Hematopoietic multipotent progenitor cell (in vitro differentiated cells): Measurements from ENCODE around the gene DBP. TPM values are rescaled to one million over a fixed set of nuclear protein-coding genes. Genes with fewer than 3 reads are reported as not detected.

Experiments
- DNase-seq, 3 donors: peaks; one replicate each; pipeline ENCODE4 v3.0.0-alpha.2; 2011 to 2015; ENCODE audit warnings: low read depth in 2 of 3, low spot score in 2 of 3
- total RNA-seq: library from RNA; depleted of rRNA; stranded (reverse); fragments of >200 nt; gene quantifications from one replicate; pipeline ENCODE4 v1.2.3, GENCODE V29; 2012

DBP gene
- total RNA-seq, 1 donor = 9.4 TPM

DNA sequence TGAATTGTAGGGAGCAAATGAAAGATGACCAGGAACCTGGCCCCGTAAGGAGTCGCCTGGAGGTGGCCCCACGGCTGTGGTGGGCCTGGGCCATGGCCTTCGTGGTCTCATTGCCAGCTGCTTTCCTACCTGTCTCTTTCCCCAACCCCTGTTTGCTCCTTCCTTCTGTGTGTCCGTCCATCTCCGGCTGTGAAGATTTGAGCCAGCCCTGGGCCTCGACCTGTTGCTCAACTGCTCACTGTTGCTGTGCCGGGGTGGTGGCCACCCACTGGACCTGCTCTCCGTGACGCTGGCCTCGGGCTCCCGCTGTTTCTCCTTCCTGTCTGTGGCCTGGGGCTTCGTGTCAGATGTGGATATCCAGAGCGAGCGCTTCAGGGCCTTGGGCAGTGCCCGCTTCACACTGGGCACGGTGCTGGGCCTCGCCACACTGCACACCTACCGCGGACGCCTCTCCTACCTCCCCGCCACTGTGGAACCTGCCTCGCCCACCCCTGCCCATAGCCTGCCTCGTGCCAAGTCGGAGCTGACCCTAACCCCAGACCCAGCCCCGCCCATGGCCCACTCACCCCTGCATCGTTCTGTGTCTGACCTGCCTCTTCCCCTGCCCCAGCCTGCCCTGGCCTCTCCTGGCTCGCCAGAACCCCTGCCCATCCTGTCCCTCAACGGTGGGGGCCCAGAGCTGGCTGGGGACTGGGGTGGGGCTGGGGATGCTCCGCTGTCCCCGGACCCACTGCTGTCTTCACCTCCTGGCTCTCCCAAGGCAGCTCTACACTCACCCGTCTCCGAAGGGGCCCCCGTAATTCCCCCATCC, 8.5 kb downstream of the DBP start:
- DNase-seq = no peak

GRCh38 chr19:48627865-48628314, 9.3 kb downstream of the DBP start:
- no peak for DNase-seq

DNA sequence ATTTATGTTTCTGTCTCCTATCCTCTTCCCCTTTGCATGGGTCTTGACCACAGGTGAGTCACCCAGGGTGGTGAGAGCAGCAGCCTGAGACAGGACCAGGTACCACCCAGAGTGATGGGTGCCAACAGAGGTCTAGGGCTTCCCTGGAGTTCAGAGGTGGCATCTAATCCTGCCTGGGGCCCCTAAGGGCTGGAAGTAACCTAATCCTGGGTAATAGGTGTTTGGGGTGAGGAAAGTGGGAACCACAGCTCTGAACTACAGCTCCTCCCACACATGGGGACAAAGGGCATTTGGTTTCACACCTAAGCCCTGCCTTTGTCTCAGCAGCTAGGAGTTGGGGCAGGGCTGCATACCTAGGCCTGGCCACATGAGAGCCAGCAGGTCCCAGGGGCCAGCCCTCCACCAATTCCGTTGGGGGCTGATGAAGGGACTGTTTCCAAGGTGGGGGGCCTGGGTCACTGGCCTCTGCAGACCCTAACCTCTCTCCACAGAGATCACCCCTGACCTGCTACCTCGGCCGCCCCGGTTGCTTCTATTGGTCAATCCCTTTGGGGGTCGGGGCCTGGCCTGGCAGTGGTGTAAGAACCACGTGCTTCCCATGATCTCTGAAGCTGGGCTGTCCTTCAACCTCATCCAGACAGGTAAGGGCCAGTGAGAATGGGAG, 9.8 kb downstream of the DBP start:
- DNase-seq = no peak

- DNase-seq = no peak
These were observed 11.3 kb downstream of the DBP start for GRCh38 chr19:48625891-48626327.

DNA sequence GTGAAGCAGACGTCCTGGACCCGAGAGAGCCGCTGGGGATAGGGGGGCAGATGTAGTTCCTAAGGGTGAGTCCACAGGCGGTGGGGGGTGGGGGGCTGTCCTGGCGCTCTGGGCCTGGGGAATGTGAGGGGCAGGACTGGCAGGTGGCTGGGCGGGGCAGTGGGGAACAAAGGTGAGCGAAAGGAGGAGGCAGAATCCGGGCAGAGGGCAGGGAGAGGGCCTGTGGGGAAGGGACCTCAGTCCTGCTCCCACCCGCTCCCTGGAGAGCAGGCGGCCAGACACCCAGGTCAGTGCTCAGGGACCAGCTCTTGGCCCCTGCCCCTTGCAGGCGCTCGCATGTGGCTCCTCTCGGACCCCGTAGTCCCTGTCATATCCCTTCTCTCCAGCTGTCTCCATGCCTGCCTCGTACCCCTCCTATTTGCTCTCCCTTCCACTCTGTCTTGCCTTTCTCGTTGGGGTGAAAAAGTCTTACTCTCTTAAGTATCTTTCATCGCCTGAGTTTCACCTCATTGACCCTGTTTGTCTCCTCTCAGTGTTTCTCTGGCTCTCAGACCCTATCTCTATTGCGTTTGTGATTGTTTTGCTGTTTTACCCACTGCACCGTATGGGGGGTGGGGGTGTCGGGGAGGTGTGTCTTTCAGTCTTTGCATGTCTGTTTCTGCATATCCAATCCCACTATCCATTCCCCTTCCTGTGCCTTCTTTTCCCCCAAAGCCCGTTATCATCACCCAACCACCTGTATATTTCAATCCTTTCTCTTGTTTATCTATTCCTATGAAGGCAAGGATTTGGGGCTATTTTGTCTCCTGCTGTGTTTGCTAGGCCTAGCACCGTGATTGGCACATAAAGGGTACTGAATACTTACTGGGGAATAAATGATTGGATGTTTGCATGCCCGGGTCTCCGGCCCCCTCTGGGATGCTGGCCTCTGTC, 12.1 kb downstream of the DBP start:
- DNase-seq = no peak

DNA sequence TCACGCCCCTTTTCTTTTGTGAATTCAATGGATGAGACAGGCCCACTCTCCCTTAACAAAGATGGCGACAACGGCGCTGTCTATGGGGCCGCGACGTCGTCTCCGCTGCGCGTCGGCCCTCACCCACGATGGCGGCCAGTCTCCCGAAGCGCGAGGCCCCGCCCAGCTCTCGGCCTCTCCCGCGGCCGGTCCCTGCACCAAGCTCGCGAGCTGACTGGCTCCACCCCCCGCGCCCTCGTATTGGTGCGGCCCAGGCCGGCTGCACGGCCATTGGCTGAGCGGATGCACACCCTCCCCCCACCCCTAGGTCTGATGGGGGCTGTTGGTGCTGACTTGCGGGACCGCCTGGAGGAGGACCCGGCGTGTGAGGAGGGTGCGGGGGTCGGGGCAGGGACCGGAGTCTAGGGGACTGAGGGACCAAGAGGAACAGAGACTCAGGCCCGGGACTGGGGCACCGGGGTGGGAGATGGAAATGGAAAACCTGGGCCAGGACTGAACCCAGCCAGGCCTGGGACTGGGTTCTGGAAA, 13.0 kb downstream of the DBP start:
- peak; percentile 82 to 98 (median 98) for DNase-seq

DNA sequence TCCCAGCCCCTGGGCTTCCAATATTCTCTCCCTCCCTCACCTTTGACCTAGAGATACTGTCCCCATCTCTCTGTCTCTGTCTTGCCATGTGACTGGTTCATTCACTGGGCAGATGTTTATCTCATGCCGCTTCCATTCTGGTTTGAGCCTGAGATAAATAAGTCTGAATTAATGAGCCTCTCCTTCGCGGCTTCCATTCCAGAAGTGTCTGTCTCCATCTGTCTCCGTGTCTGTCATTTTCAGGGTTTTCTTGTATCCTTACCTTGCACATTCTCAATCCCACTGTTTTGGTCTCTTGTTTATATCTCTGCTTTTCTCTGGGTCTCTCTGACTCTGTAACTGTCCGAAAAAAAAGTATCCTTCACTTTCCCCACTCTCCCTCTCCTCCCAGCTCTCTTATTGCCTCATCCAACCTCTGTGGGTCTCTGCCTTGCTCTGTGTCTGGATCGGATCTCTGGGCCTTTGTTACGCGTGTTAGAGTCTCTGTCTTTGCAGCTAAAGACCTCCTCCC, 13.6 kb downstream of the DBP start:
- no peak for DNase-seq

- no peak for DNase-seq
These were observed 17.2 kb downstream of the DBP start for GRCh38 chr19:48619692-48620585.

DNA sequence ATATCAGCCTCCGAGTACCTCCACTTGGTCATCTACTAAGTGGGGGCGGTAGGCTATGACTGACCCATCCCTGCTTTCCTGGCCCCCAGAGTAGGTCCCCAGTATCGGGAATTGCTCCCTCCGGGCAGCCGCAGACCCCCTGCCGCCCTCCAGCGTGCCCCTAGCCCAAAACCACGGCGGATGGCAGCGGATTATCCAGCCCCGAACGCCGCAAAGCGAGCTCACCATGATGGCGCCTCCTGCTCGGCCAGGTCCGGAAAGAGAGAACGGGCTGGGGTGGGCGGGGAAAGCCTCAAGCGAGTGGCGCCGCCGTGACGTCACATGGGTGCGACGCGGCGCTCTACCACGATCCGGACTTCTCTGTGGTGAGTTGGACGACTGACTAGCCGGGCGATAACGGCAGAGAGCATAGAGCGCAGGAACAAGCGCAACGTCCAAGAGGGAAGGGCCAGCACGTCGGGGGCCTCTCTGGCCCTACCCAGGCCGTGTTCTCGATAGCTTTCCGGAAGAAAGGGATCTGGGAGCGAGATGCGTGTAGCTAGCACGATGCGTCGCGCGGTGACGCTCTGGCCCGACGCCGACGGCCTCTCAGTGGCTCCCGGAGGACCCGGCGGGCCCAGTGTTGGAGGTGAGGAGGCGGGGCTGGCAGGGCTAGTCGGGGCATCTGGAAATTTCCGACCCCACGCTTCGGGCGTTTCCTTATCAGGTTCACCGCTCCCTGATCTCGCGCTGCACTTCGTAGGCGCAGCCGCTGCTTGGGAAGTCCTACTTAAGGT, 18.1 kb downstream of the DBP start, which contains the start of the genes RPL18 and SPHK2:
RPL18 (minus strand) TSS at position 263 of the 776 bp plus-strand sequence; CDS start at position 228, 35 bp downstream.
SPHK2 (plus strand) TSS at position 591 of the 776 bp plus-strand sequence. CDS start 1,009 bp downstream, outside the sequence.
- peak; percentile 98 to 99 (median 99) for DNase-seq

GRCh38 chr19:48618278-48618915, 18.8 kb downstream of the DBP start:
- no peak for DNase-seq

- DNase-seq = no peak
These were observed 19.8 kb downstream of the DBP start for GRCh38 chr19:48617146-48617937.

GRCh38 chr19:48616491-48617056, 20.6 kb downstream of the DBP start:
- DNase-seq = no peak

- DNase-seq = no peak
These were observed 21.1 kb downstream of the DBP start for GRCh38 chr19:48616041-48616436.

- DNase-seq = no peak
These were observed 21.7 kb downstream of the DBP start for GRCh38 chr19:48615231-48616040.

GRCh38 chr19:48614436-48615230, 22.5 kb downstream of the DBP start, which contains the start of gene FAM83E:
TSS of gene FAM83E (minus strand) at chr19:48615076. CDS start at chr19:48613372, 1,704 bp downstream.
- DNase-seq = no peak
